H7 (cell line): ENCODE results near the gene ARMC7. TPM values are rescaled to one million over a fixed set of nuclear protein-coding genes. Genes with fewer than 3 reads are reported as not detected.

Source experiments
- DNase-seq: peaks from one replicate; pipeline ENCODE4 v3.0.0; 2012
- H3K27me3 ChIP-seq: 2 replicates; pipeline ENCODE4 v1.6.0; 2011; ENCODE audit warnings: mild to moderate bottlenecking, low read length; ENCODE audit not compliant: control insufficient read depth, insufficient read depth
- H3K36me3 ChIP-seq: replicated peaks from 2 replicates; pipeline ENCODE4 v1.5.1; 2011; ENCODE audit warnings: low read length; ENCODE audit not compliant: control insufficient read depth, insufficient read depth
- H3K4me3 ChIP-seq: 2 replicates; pipeline ENCODE4 v1.5.1; 2011; ENCODE audit warnings: low read depth, mild to moderate bottlenecking, control low read depth, low read length, moderate library complexity; ENCODE audit not compliant: insufficient read depth
- total RNA-seq: library from RNA; depleted of rRNA; stranded (reverse); fragments of >200 nt; shearing (Covaris generic); gene quantifications from 2 replicates; pipeline ENCODE4 v1.2.3, GENCODE V29; 2014

ARMC7 gene
- total RNA-seq, 1 experiment from 2014 or later, result 6.2 TPM

DNA sequence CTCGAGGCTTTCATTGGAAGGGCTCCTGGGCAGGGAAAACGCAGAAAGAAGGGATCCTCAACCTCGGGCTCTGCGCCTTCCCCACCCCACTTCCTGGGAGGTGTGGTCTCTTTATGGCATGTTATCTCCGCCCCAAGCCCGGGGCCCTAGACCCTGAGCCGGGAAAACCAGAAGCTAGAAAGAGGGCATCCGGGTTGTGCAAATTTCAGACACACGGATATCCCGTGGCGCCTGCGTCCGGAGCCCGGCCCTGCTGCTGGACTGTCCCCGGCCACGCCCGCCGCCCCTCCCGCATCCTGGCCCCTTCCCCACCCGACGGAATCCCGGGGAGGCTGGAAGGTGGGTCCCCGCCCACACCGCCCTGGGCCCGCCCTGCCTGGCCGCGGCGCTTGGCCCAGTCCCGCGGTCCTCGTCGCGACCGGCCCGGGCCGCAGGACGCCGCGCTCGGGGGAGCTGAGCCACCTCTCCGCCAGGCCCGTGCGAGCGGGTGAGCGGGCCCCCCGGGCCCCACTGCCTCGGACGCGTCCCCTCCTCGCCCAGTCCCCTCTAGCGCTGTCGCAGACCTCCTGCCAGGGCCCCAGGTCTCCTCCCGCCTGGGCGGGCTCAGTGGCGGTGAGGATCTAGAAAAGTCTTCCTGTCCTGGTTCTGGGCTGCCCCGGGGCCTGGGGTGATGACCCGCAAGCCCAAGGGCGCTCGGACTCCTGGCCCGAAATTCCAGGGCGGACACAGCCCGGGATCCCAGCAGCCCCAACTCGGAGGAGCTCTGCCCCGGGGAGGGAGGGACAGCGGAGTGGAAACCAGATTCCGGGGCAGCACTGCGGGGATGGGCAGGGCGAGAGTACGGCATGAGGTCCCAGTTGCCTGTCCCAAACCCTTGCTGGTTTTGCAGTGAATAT is 22.0 kb upstream of the ARMC7 start, which contains the start of gene SLC16A5:
Gene SLC16A5, plus strand, starts transcription at position 397 of the 896 bp plus-strand sequence. CDS start 5,683 bp downstream, outside the sequence.
- Histone ChIP-seq H3K36me3 (no peaks in the 10 kb centered on the region), H3K27me3 (no peaks in the 10 kb centered on the region), H3K4me3 (peak within 1 kb of the TSS; percentile 89)
- peak; percentile 98 for DNase-seq

GRCh38 chr17:75088465-75089417 is 21.0 kb upstream of the ARMC7 start:
- Histone ChIP-seq H3K36me3 (no peaks in the 10 kb centered on the region), H3K27me3 (no peaks in the 10 kb centered on the region), H3K4me3 (peak overlapping the region; percentile 89)
- peak; percentile 70 for DNase-seq

- peak; percentile 57 for DNase-seq
- no peaks in the 10 kb centered on the region for H3K27me3 ChIP-seq
- H3K4me3 ChIP-seq, result no peak overlapping the region
- H3K36me3 ChIP-seq, result no peaks in the 10 kb centered on the region
Measured at GRCh38 chr17:75090871-75091854, 18.6 kb upstream of the ARMC7 start.

DNA sequence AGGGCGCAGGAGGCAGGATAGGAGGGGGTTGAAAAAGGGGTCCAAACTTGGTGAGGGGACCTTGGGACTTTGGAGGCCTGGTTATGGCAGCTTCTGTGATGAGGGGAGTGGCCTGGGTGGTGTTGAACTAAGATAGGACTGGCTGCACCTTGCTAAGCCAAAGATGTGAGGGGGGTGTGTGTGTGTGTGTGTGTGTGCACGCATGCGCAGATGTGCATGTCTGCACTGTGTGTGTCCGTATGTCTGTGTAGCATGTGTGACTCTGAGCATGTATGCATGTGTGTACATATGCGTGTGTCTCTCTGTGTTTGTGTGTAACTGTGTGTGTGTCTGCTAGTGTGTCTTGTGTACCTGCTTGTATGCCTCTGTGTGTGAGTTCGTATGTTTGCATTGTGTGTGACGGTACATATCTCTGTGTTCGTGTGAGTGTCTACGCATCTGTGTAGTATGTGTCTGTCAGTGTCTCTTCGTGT is 17.9 kb upstream of the ARMC7 start:
- Histone ChIP-seq H3K36me3 (no peaks in the 10 kb centered on the region), H3K4me3 (no peak overlapping the region), H3K27me3 (no peaks in the 10 kb centered on the region)
- DNase-seq, result no peak

DNA sequence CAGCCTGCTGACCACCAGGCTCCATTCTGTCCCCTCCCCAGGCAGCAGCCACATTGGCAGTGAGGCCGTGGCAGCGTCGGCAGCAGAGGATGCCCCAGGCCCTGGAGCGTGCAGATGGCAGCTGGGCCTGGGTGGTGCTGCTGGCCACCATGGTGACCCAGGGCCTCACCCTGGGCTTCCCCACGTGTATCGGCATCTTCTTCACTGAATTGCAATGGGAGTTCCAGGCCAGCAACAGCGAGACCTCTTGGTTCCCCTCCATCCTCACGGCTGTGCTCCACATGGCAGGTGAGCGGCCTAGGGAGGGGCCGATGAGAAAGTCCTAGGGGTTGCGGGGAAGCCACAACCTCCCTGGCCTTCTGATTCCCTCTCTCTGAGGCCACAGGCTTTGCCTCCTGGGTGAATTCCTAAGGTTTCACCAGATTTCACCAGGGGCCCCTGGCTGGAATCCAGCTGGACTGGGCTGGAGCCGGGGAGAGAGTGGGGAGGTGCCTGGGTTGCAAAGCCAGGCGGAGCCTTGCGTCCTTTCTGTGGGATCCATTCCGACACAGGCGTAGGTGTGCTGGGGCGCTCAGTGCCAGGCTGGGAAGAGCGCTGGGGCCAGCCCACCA is 16.1 kb upstream of the ARMC7 start:
- H3K4me3 ChIP-seq, result no peak overlapping the region
- no peak for DNase-seq
- H3K27me3 ChIP-seq, result no peaks in the 10 kb centered on the region
- H3K36me3 ChIP-seq, result peaks cover 4% of the 10 kb centered on the region

GRCh38 chr17:75094871-75095399 is 14.8 kb upstream of the ARMC7 start:
- no peak for DNase-seq
- peaks cover 9% of the 10 kb centered on the region for H3K36me3 ChIP-seq

GRCh38 chr17:75096082-75096625 is 13.6 kb upstream of the ARMC7 start:
- H3K4me3 ChIP-seq, result no peak overlapping the region
- no peaks in the 10 kb centered on the region for H3K27me3 ChIP-seq
- peaks cover 12% of the 10 kb centered on the region for H3K36me3 ChIP-seq
- peak; percentile 76 for DNase-seq

More at GRCh38 chr17:75094871-75095399, 14.8 kb upstream of the ARMC7 start:
- Histone ChIP-seq H3K4me3 (no peak overlapping the region), H3K27me3 (no peaks in the 10 kb centered on the region)

DNA sequence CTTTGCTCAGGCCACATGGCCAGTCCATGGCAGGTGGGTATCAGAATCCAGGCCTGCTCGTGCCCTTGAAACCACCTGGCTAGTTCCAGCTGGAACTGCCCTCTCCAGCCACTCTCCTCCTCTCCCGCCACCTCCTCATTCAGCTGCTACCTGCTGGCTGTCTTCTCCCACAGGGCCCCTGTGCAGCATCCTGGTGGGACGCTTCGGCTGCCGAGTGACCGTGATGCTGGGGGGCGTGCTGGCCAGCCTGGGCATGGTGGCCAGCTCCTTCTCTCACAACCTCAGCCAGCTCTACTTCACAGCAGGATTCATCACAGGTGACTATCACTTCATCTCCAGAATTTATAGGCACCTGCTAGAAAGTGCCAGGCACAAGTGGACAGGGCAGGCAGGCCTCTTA is 11.9 kb upstream of the ARMC7 start:
- DNase-seq, result peak; percentile 24
- H3K4me3 ChIP-seq, result no peak overlapping the region
- no peaks in the 10 kb centered on the region for H3K27me3 ChIP-seq
- H3K36me3 ChIP-seq, result peaks cover 12% of the 10 kb centered on the region

- DNase-seq, result peak; percentile 18
- no peaks in the 10 kb centered on the region for H3K27me3 ChIP-seq
- H3K4me3 ChIP-seq, result no peak overlapping the region
- H3K36me3 ChIP-seq, result peaks cover 12% of the 10 kb centered on the region
Measured at GRCh38 chr17:75098861-75099260, 10.9 kb upstream of the ARMC7 start.

- DNase-seq, result peak; percentile 31
Measured at GRCh38 chr17:75099881-75100595, 9.7 kb upstream of the ARMC7 start.

GRCh38 chr17:75102385-75102821 is 7.4 kb upstream of the ARMC7 start:
- H3K36me3 ChIP-seq, result peaks cover 14% of the 10 kb centered on the region
- H3K27me3 ChIP-seq, result no peaks in the 10 kb centered on the region
- DNase-seq, result peak; percentile 59
- H3K4me3 ChIP-seq, result no peak overlapping the region

More at GRCh38 chr17:75099881-75100595, 9.7 kb upstream of the ARMC7 start:
- Histone ChIP-seq H3K27me3 (no peaks in the 10 kb centered on the region), H3K4me3 (no peak overlapping the region), H3K36me3 (peaks cover 14% of the 10 kb centered on the region)
